ENCODE measurements around the gene TRAK2.
"Not testable (repeated sequence)": the region's sequence is repeated elsewhere in the genome, so short reads cannot be mapped to it uniquely, and the experiment has no call there.

TRAK2 gene

GRCh38 chr2:201452058-201452921 is 1.0 kb upstream of the TRAK2 start:
- peak in 6 of 58 donors; percentile 13 to 71 (median 62) for DNase-seq

GRCh38 chr2:201450954-201451291 is 335 bp downstream of the TRAK2 start:
- DNase-seq: peak in 4 of 58 donors; percentile 54 to 80 (median 72)

- DNase-seq: no peak
Observed at GRCh38 chr2:201448701-201449100, 2.6 kb downstream of the TRAK2 start.

GRCh38 chr2:201448061-201448460 is 3.2 kb downstream of the TRAK2 start:
- DNase-seq: no peak

- DNase-seq: no peak
Observed at GRCh38 chr2:201447086-201447485, 4.2 kb downstream of the TRAK2 start.

GRCh38 chr2:201444746-201445465 is 6.4 kb downstream of the TRAK2 start:
- DNase-seq: no peak

- DNase-seq: no peak
Observed at GRCh38 chr2:201441409-201441808, 9.8 kb downstream of the TRAK2 start.

GRCh38 chr2:201440182-201440581 is 11.1 kb downstream of the TRAK2 start:
- DNase-seq: no peak

GRCh38 chr2:201439336-201439922 is 11.8 kb downstream of the TRAK2 start:
- not testable (repeated sequence) for DNase-seq

- no peak for DNase-seq
Observed at GRCh38 chr2:201436141-201436540, 15.1 kb downstream of the TRAK2 start.

- DNase-seq: no peak
Observed at GRCh38 chr2:201433394-201433995, 17.8 kb downstream of the TRAK2 start.

GRCh38 chr2:201432621-201433393 is 18.5 kb downstream of the TRAK2 start:
- DNase-seq: peak in 1 of 58 donors; percentile 37

- DNase-seq: peak in 1 of 58 donors; percentile 37
Observed at GRCh38 chr2:201432038-201432620, 19.1 kb downstream of the TRAK2 start.

- no peak for DNase-seq
Observed at GRCh38 chr2:201430839-201431238, 20.4 kb downstream of the TRAK2 start.

- not testable (repeated sequence) for DNase-seq
Observed at GRCh38 chr2:201430322-201430721, 20.9 kb downstream of the TRAK2 start.

- not testable (repeated sequence) for DNase-seq
Observed at GRCh38 chr2:201429835-201430234, 21.4 kb downstream of the TRAK2 start.

GRCh38 chr2:201428366-201428765 is 22.9 kb downstream of the TRAK2 start:
- not testable (repeated sequence) for DNase-seq

- no peak for DNase-seq
Observed at GRCh38 chr2:201425952-201426351, 25.3 kb downstream of the TRAK2 start.

GRCh38 chr2:201420442-201421113 is 30.7 kb downstream of the TRAK2 start:
- DNase-seq: no peak

GRCh38 chr2:201419986-201420385 is 31.3 kb downstream of the TRAK2 start:
- no peak for DNase-seq
